Measurements from ENCODE around the gene YRDC. TPM values are rescaled to one million over a fixed set of nuclear protein-coding genes. Genes with fewer than 3 reads are reported as not detected.
A peak's percentile ranks its signal among the peaks of the same experiment; 100 is the strongest.

The YRDC gene
- total and polyA plus RNA-seq, 9 of the 15 experiments (the other 6 are each of a cell fraction or from before 2014, with no cell fraction given), result 11.1 to 58.5 (median 49.8) TPM

- TF ChIP-seq MAZ (CRISPR knock-in tag; conservative IDR thresholded peaks at IDR 0.05 in 1 of 2, IDR thresholded peaks at IDR 0.05 in 1 of 2) (0 out of 4 replicates have a peak, but pooled peaks of 1 of the 2 experiments have one; percentile 21), POLR2H (tag; IDR thresholded peaks at IDR 0.05; ENCODE audit: low read depth) (no peak), JUND (IDR thresholded peaks at IDR 0.05; ENCODE audit: borderline replicate concordance, low read depth, low read length) (peak; percentile 66), JUND (tag; IDR thresholded peaks at IDR 0.05; ENCODE audit: borderline replicate concordance, low read depth, low read length) (no peak; the same call in 2 of the 3 replicates), ZNF280A (IDR thresholded peaks at IDR 0.05; ENCODE audit: low read depth, partially characterized antibody) (no peak), HCFC1 (IDR thresholded peaks at IDR 0.05; ENCODE audit: low read depth, low read length) (peak; percentile 10; the same call in 1 of the 2 replicates), PKNOX1 (IDR thresholded peaks at IDR 0.05) (0 out of 2 replicates have a peak, but pooled peaks have one; percentile 20), DLX4 (CRISPR knock-in tag; IDR thresholded peaks at IDR 0.05) (no peak), GABPA (tag; conservative IDR thresholded peaks at IDR 0.05; ENCODE audit: low read depth) (peak; percentile 32; the same call in 1 of the 2 replicates), CEBPG (CRISPR knock-in tag; IDR thresholded peaks at IDR 0.05) (peak; percentile 62; the same call in 1 of the 2 replicates), CEBPG (tag; conservative IDR thresholded peaks at IDR 0.05 in 1 of 2, IDR thresholded peaks at IDR 0.05 in 1 of 2) (peak; percentile 37 to 56; a peak in 2 of 4 replicates), CHD4 (IDR thresholded peaks at IDR 0.05; ENCODE audit: insufficient read depth, insufficient replicate concordance, low read depth, low read length, poor library complexity, severe bottlenecking) (no peak), LCOR (CRISPR knock-in tag; IDR thresholded peaks at IDR 0.05) (0 out of 2 replicates have a peak, but pooled peaks have one; percentile 43), MAFK (IDR thresholded peaks at IDR 0.05; ENCODE audit: low read length) (peak; percentile 81), CTCFL (IDR thresholded peaks at IDR 0.05; ENCODE audit: borderline replicate concordance, insufficient read depth, low read depth, low read length, poor library complexity, severe bottlenecking) (peak; percentile 80), E2F1 (CRISPR knock-in tag; IDR thresholded peaks at IDR 0.05) (0 out of 2 replicates have a peak, but pooled peaks have one; percentile 45), ZNF282 (CRISPR knock-in tag; IDR thresholded peaks at IDR 0.05) (no peak)
These were observed 3.1 kb upstream of the YRDC start (continued) for GRCh38 chr1:37811027-37811655.
